ENCODE measurements around the gene TMX3.
A peak's percentile ranks its signal among the peaks of the same experiment; 100 is the strongest.

TMX3 gene, protein sequence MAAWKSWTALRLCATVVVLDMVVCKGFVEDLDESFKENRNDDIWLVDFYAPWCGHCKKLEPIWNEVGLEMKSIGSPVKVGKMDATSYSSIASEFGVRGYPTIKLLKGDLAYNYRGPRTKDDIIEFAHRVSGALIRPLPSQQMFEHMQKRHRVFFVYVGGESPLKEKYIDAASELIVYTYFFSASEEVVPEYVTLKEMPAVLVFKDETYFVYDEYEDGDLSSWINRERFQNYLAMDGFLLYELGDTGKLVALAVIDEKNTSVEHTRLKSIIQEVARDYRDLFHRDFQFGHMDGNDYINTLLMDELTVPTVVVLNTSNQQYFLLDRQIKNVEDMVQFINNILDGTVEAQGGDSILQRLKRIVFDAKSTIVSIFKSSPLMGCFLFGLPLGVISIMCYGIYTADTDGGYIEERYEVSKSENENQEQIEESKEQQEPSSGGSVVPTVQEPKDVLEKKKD

DNA sequence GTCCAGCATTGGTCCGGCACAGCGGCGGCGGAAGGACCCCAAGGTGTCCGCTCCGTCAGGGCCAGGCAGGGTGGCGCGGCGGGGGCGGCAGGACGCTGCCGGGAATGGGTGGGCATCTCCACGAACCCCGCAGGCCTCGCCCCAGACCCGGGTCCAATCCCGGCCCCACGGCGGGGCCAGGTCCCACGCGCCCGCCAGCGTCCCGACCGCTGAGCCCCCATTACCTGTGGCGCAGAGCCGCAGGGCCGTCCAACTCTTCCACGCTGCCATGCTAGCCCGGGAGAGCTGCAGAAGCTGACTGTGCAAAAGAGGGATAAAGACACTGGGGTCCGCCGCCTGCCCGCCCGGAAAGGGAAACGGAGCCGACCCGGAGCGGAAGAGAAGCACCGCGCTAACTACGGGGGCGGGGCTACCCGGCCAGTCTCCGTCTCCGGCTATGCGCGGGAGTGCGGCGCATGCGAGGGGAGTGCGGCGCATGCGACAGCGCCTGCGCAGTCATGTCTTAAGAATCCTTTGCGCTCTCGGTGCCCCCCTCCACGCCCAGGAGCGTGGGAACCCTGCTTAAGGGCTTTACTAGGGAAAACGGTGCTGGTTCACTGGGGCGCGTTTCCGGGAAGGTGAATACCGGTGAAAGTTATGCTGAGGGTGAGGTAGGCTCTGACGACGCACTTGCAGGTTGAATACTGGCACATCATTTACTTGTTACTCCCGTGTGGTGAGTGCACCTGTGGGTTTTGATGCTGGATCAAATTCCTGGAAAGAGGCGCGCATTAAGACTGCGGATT lies at the start of gene TMX3:
TSS of gene TMX3 (minus strand) at position 397 of the 785 bp plus-strand sequence. CDS start at position 270, 127 bp downstream.
- DNase-seq (ENCODE audit: low read depth), result peak; percentile 96
- H3K4me3 ChIP-seq (ENCODE audit: low read length), result peak within 1 kb of the TSS; percentile 91
- TF ChIP-seq, protein P1, sequence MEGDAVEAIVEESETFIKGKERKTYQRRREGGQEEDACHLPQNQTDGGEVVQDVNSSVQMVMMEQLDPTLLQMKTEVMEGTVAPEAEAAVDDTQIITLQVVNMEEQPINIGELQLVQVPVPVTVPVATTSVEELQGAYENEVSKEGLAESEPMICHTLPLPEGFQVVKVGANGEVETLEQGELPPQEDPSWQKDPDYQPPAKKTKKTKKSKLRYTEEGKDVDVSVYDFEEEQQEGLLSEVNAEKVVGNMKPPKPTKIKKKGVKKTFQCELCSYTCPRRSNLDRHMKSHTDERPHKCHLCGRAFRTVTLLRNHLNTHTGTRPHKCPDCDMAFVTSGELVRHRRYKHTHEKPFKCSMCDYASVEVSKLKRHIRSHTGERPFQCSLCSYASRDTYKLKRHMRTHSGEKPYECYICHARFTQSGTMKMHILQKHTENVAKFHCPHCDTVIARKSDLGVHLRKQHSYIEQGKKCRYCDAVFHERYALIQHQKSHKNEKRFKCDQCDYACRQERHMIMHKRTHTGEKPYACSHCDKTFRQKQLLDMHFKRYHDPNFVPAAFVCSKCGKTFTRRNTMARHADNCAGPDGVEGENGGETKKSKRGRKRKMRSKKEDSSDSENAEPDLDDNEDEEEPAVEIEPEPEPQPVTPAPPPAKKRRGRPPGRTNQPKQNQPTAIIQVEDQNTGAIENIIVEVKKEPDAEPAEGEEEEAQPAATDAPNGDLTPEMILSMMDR (IDR thresholded peaks at IDR 0.05; ENCODE audit: insufficient read depth, low read depth, low read length, missing control alignments), result no peak

DNA sequence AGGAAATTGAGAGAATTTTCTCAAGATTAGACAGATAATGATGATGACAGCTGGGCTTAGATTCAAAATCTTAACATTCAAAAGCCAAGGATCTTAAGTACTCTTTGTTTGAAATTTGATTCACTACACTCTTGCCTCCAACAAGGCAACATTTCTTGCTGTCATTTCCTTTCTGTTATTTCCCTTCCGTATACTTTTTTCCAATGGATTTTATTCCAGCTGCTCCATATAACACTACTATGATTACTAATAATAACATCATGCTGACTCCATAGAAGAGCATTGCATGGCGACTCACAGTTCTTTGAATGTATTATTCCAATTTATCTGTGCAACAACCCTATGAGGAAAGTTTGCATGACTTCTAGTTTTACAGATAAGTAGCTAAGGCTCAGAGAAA lies 49.1 kb upstream of the TMX3 start:
- no peak overlapping the region for H3K4me3 ChIP-seq (ENCODE audit: low read length)
- TF ChIP-seq, protein P1 (IDR thresholded peaks at IDR 0.05; ENCODE audit: insufficient read depth, low read depth, low read length, missing control alignments), result no peak
- DNase-seq (ENCODE audit: low read depth), result peak; percentile 54

DNA sequence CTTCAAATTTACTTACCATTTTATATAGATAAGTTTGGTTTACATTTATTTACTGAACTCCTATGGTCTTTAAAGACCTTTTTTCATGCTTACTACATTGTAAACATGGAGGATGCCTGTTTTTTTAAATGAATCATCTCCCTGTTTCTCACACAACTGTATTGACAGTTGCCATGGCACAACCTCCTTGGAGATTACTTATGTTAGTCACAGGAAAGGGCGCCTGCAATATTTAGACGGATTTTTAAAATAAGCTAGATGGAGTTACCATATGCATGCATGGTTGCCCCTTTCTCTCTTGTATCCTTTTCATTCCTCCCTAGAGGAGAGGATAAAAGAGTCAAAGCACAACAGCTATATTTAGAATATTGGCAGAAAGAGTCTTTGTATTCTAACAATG lies 48.2 kb upstream of the TMX3 start:
- H3K4me3 ChIP-seq (ENCODE audit: low read length), result no peak overlapping the region
- TF ChIP-seq, protein P1 (IDR thresholded peaks at IDR 0.05; ENCODE audit: insufficient read depth, low read depth, low read length, missing control alignments), result no peak
- DNase-seq (ENCODE audit: low read depth), result peak; percentile 54

DNA sequence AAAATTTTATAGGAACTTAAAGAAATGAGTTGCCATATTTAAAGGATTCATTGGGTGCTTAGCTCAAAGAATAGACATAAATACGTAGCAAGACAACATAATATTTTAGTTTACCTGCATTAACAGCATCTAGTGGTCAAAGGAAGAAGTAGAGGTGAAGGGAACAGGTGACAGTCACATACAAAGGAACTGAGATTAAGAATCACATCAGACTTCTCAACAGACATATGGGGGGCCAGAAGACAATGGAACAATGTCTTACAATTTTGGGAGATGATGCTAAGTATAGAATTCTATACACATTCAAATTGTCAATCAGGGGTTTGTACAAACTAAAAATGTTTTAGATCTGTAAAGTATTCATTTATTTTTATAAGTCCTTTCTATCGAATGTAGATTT lies 44.4 kb upstream of the TMX3 start:
- DNase-seq (ENCODE audit: low read depth), result no peak
- TF ChIP-seq, protein P1 (IDR thresholded peaks at IDR 0.05; ENCODE audit: insufficient read depth, low read depth, low read length, missing control alignments), result no peak

DNA sequence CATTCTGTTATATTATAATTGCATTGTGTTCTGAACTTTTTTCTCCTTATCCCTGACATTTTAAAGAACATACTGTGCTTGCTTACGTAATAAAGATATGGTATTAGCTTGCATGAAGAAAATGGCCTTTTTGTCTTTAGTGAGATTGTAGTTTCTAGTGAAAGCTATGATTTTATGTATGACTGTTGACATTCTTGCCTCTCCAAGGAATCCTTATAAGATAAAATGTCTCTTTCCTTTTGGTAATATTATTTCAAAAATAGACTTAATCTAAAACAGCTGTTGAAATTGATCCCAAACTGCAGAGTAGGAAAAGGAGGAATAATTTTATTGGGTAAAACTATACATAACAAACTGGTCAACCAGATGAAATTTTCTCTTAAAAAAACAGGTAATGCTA lies 42.2 kb upstream of the TMX3 start:
- TF ChIP-seq, protein P1 (IDR thresholded peaks at IDR 0.05; ENCODE audit: insufficient read depth, low read depth, low read length, missing control alignments), result no peak
- no peak overlapping the region for H3K4me3 ChIP-seq (ENCODE audit: low read length)
- DNase-seq (ENCODE audit: low read depth), result no peak

More for the DNA sequence above, 44.4 kb upstream of the TMX3 start:
- no peak overlapping the region for H3K4me3 ChIP-seq (ENCODE audit: low read length)

DNA sequence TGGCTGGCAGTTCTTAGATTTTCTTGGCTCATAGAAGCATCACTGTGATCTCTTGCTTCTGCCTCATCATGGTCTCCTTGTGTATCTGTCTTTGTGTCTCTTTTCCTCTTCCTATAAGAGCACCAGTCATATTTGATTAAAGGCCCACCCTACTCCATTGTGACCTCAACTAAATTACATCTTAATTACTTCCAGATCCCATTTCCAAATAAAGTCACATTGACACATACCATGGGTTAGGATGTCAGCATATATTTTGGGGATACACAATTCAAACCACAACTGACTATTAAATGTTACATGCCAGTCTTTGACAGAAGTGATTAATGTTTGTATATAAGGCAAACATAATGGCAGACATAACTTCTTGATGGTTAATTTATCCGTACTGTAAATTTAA lies 27.3 kb upstream of the TMX3 start:
- TF ChIP-seq, protein P1 (IDR thresholded peaks at IDR 0.05; ENCODE audit: insufficient read depth, low read depth, low read length, missing control alignments), result no peak
- no peak for DNase-seq (ENCODE audit: low read depth)

More for the DNA sequence above, 27.3 kb upstream of the TMX3 start:
- H3K4me3 ChIP-seq (ENCODE audit: low read length), result no peak overlapping the region

Measured in epithelial cell of esophagus (primary cell).